ENCODE data around the gene MAGI1. TPM values are rescaled to one million over a fixed set of nuclear protein-coding genes. Genes with fewer than 3 reads are reported as not detected.

MAGI1 gene
- total and polyA plus RNA-seq, 7 experiments from 2014 or later = 0.39 TPM; not detected in 6

- ChIA-PET POLR2A (no interaction called here), CTCF (no interaction called here)
- ATAC-seq (no peak), DNase-seq (no peak)
- no peaks in the 10 kb centered on the region for H3K9me3 ChIP-seq (ENCODE audit: control insufficient read depth in 2 of 3, low read length in 3 of 3)
- no peaks in the 10 kb centered on the region for H3K36me3 ChIP-seq (ENCODE audit: control insufficient read depth in 2 of 3, insufficient read depth in 3 of 3, low read length in 3 of 3)
- peaks cover 0 to 4% (median 0%) of the 10 kb centered on the region in 5 donors for H3K36me3 Mint-ChIP-seq
- H3K27me3 ChIP-seq (ENCODE audit: control insufficient read depth in 2 of 2, insufficient read depth in 2 of 2, low read length in 2 of 2) = no peaks in the 10 kb centered on the region
- no peak overlapping the region for H3K4me3 ChIP-seq (ENCODE audit: low read length)
- H3K27ac ChIP-seq (ENCODE audit: low read depth, low read length) = no peak overlapping the region
- H3K4me1 ChIP-seq (ENCODE audit: control insufficient read depth in 2 of 2, insufficient read depth in 2 of 2, low read length in 2 of 2) = no peaks in the 10 kb centered on the region
- no peak overlapping the region for H3K27ac Mint-ChIP-seq
- peaks cover 0 to 18% (median 8%) of the 10 kb centered on the region in 5 donors for H3K27me3 Mint-ChIP-seq
- H3K4me3 Mint-ChIP-seq = no peak overlapping the region
- intact Hi-C loops (cut with micrococcal nuclease) = no loop called here
- no peaks in the 10 kb centered on the region for H3K4me1 Mint-ChIP-seq
- peaks cover 0 to 3% (median 0%) of the 10 kb centered on the region in 11 donors for H3K9me3 Mint-ChIP-seq
Measured at GRCh38 chr3:66010348-66010738, 28.4 kb downstream of the MAGI1 start.

- Histone ChIP-seq H3K9me3 (ENCODE audit: control insufficient read depth in 2 of 3, low read length in 3 of 3) (no peaks in the 10 kb centered on the region), H3K4me1 (ENCODE audit: control insufficient read depth in 2 of 2, insufficient read depth in 2 of 2, low read length in 2 of 2) (no peaks in the 10 kb centered on the region), H3K36me3 (ENCODE audit: control insufficient read depth in 2 of 3, insufficient read depth in 3 of 3, low read length in 3 of 3) (no peaks in the 10 kb centered on the region), H3K27ac (ENCODE audit: low read depth, low read length) (no peak overlapping the region), H3K27me3 (ENCODE audit: control insufficient read depth in 2 of 2, insufficient read depth in 2 of 2, low read length in 2 of 2) (no peaks in the 10 kb centered on the region), H3K4me3 (ENCODE audit: low read length) (no peak overlapping the region)
- no peak for DNase-seq
- H3K27ac Mint-ChIP-seq = no peak overlapping the region
- H3K9me3 Mint-ChIP-seq = peaks cover 0 to 3% (median 0%) of the 10 kb centered on the region in 11 donors
- peaks cover 0 to 29% (median 10%) of the 10 kb centered on the region in 5 donors for H3K27me3 Mint-ChIP-seq
- CTCF ChIA-PET = no interaction called here
- POLR2A ChIA-PET = no interaction called here
- intact Hi-C loops (cut with micrococcal nuclease) = no loop called here
- ATAC-seq = no peak
- no peaks in the 10 kb centered on the region for H3K4me1 Mint-ChIP-seq
- peaks cover 0 to 4% (median 0%) of the 10 kb centered on the region in 5 donors for H3K36me3 Mint-ChIP-seq
- H3K4me3 Mint-ChIP-seq = no peak overlapping the region
Measured at GRCh38 chr3:66004244-66004643, 34.5 kb downstream of the MAGI1 start.

- intact Hi-C loops (cut with micrococcal nuclease) = no loop called here
- Mint-ChIP-seq H3K36me3 (no peaks in the 10 kb centered on the region), H3K4me3 (no peak overlapping the region), H3K9me3 (peaks cover 0 to 3% (median 0%) of the 10 kb centered on the region in 11 donors), H3K4me1 (no peaks in the 10 kb centered on the region), H3K27me3 (peaks cover 0 to 14% (median 6%) of the 10 kb centered on the region in 5 donors), H3K27ac (no peak overlapping the region)
- no peaks in the 10 kb centered on the region for H3K27me3 ChIP-seq (ENCODE audit: control insufficient read depth in 2 of 2, insufficient read depth in 2 of 2, low read length in 2 of 2)
- DNase-seq (no peak), ATAC-seq (no peak)
- H3K9me3 ChIP-seq (ENCODE audit: control insufficient read depth in 2 of 3, low read length in 3 of 3) = no peaks in the 10 kb centered on the region
- H3K4me3 ChIP-seq (ENCODE audit: low read length) = no peak overlapping the region
- no peaks in the 10 kb centered on the region for H3K4me1 ChIP-seq (ENCODE audit: control insufficient read depth in 2 of 2, insufficient read depth in 2 of 2, low read length in 2 of 2)
- CTCF ChIA-PET = no interaction called here
- H3K27ac ChIP-seq (ENCODE audit: low read depth, low read length) = no peak overlapping the region
- no peaks in the 10 kb centered on the region for H3K36me3 ChIP-seq (ENCODE audit: control insufficient read depth in 2 of 3, insufficient read depth in 3 of 3, low read length in 3 of 3)
- POLR2A ChIA-PET = no interaction called here
Measured at GRCh38 chr3:66001626-66002025, 37.1 kb downstream of the MAGI1 start.

- no peaks in the 10 kb centered on the region for H3K4me1 Mint-ChIP-seq
- H3K27me3 Mint-ChIP-seq = peaks cover 0 to 13% (median 3%) of the 10 kb centered on the region in 5 donors
- Histone ChIP-seq H3K4me3 (ENCODE audit: low read length) (no peak overlapping the region), H3K36me3 (ENCODE audit: control insufficient read depth in 2 of 3, insufficient read depth in 3 of 3, low read length in 3 of 3) (no peaks in the 10 kb centered on the region), H3K27ac (ENCODE audit: low read depth, low read length) (no peak overlapping the region), H3K27me3 (ENCODE audit: control insufficient read depth in 2 of 2, insufficient read depth in 2 of 2, low read length in 2 of 2) (no peaks in the 10 kb centered on the region), H3K4me1 (ENCODE audit: control insufficient read depth in 2 of 2, insufficient read depth in 2 of 2, low read length in 2 of 2) (no peaks in the 10 kb centered on the region), H3K9me3 (ENCODE audit: control insufficient read depth in 2 of 3, low read length in 3 of 3) (no peaks in the 10 kb centered on the region)
- H3K4me3 Mint-ChIP-seq = no peak overlapping the region
- ATAC-seq = no peak
- H3K27ac Mint-ChIP-seq = no peak overlapping the region
- no peaks in the 10 kb centered on the region for H3K36me3 Mint-ChIP-seq
- intact Hi-C loops (cut with micrococcal nuclease) = no loop called here
- DNase-seq = no peak
- ChIA-PET CTCF (no interaction called here), POLR2A (no interaction called here)
- peaks cover 0 to 3% (median 0%) of the 10 kb centered on the region in 11 donors for H3K9me3 Mint-ChIP-seq
Measured at GRCh38 chr3:66000506-66000905, 38.2 kb downstream of the MAGI1 start.

GRCh38 chr3:65999606-66000005 is 39.1 kb downstream of the MAGI1 start:
- H3K36me3 Mint-ChIP-seq = no peaks in the 10 kb centered on the region
- DNase-seq = no peak
- Histone ChIP-seq H3K27me3 (ENCODE audit: control insufficient read depth in 2 of 2, insufficient read depth in 2 of 2, low read length in 2 of 2) (no peaks in the 10 kb centered on the region), H3K4me3 (ENCODE audit: low read length) (no peak overlapping the region), H3K36me3 (ENCODE audit: control insufficient read depth in 2 of 3, insufficient read depth in 3 of 3, low read length in 3 of 3) (no peaks in the 10 kb centered on the region), H3K27ac (ENCODE audit: low read depth, low read length) (no peak overlapping the region), H3K9me3 (ENCODE audit: control insufficient read depth in 2 of 3, low read length in 3 of 3) (no peaks in the 10 kb centered on the region), H3K4me1 (ENCODE audit: control insufficient read depth in 2 of 2, insufficient read depth in 2 of 2, low read length in 2 of 2) (no peaks in the 10 kb centered on the region)
- CTCF ChIA-PET = no interaction called here
- peaks cover 0 to 3% (median 0%) of the 10 kb centered on the region in 11 donors for H3K9me3 Mint-ChIP-seq
- no peak for ATAC-seq
- POLR2A ChIA-PET = no interaction called here
- no peaks in the 10 kb centered on the region for H3K4me1 Mint-ChIP-seq
- intact Hi-C loops (cut with micrococcal nuclease) = no loop called here
- no peak overlapping the region for H3K27ac Mint-ChIP-seq
- peaks cover 0 to 10% (median 0%) of the 10 kb centered on the region in 5 donors for H3K27me3 Mint-ChIP-seq
- H3K4me3 Mint-ChIP-seq = no peak overlapping the region

GRCh38 chr3:65996589-65996988 is 42.1 kb downstream of the MAGI1 start:
- no peaks in the 10 kb centered on the region for H3K9me3 Mint-ChIP-seq
- no peak overlapping the region for H3K4me3 Mint-ChIP-seq
- Histone ChIP-seq H3K9me3 (ENCODE audit: control insufficient read depth in 2 of 3, low read length in 3 of 3) (no peaks in the 10 kb centered on the region), H3K27me3 (ENCODE audit: control insufficient read depth in 2 of 2, insufficient read depth in 2 of 2, low read length in 2 of 2) (no peaks in the 10 kb centered on the region), H3K4me3 (ENCODE audit: low read length) (no peak overlapping the region), H3K27ac (ENCODE audit: low read depth, low read length) (no peak overlapping the region), H3K36me3 (ENCODE audit: control insufficient read depth in 2 of 3, insufficient read depth in 3 of 3, low read length in 3 of 3) (no peaks in the 10 kb centered on the region), H3K4me1 (ENCODE audit: control insufficient read depth in 2 of 2, insufficient read depth in 2 of 2, low read length in 2 of 2) (no peaks in the 10 kb centered on the region)
- no peak overlapping the region for H3K27ac Mint-ChIP-seq
- no peaks in the 10 kb centered on the region for H3K4me1 Mint-ChIP-seq
- ChIA-PET POLR2A (no interaction called here), CTCF (no interaction called here)
- peaks cover 0 to 4% (median 0%) of the 10 kb centered on the region in 5 donors for H3K27me3 Mint-ChIP-seq
- DNase-seq (no peak), ATAC-seq (no peak)
- intact Hi-C loops (cut with micrococcal nuclease) = no loop called here
- H3K36me3 Mint-ChIP-seq = no peaks in the 10 kb centered on the region

- H3K36me3 ChIP-seq (ENCODE audit: control insufficient read depth in 2 of 3, insufficient read depth in 3 of 3, low read length in 3 of 3) = no peaks in the 10 kb centered on the region
- POLR2A ChIA-PET = no interaction called here
- no peak overlapping the region for H3K27ac ChIP-seq (ENCODE audit: low read depth, low read length)
- H3K27me3 ChIP-seq (ENCODE audit: control insufficient read depth in 2 of 2, insufficient read depth in 2 of 2, low read length in 2 of 2) = no peaks in the 10 kb centered on the region
- DNase-seq (no peak), ATAC-seq (no peak)
- CTCF ChIA-PET = no interaction called here
- Mint-ChIP-seq H3K36me3 (no peaks in the 10 kb centered on the region), H3K4me3 (no peak overlapping the region), H3K4me1 (no peaks in the 10 kb centered on the region), H3K27me3 (peaks cover 0 to 3% (median 0%) of the 10 kb centered on the region in 5 donors), H3K27ac (no peak overlapping the region), H3K9me3 (no peaks in the 10 kb centered on the region)
- intact Hi-C loops (cut with micrococcal nuclease) = no loop called here
- H3K4me1 ChIP-seq (ENCODE audit: control insufficient read depth in 2 of 2, insufficient read depth in 2 of 2, low read length in 2 of 2) = no peaks in the 10 kb centered on the region
- no peak overlapping the region for H3K4me3 ChIP-seq (ENCODE audit: low read length)
- no peaks in the 10 kb centered on the region for H3K9me3 ChIP-seq (ENCODE audit: control insufficient read depth in 2 of 3, low read length in 3 of 3)
Measured at GRCh38 chr3:65995515-65995914, 43.2 kb downstream of the MAGI1 start.

All from naive thymus-derived CD4-positive, alpha-beta T cell (primary cell).